ENCODE measurements around the gene DOCK1.
"Not testable (repeated sequence)": the region's sequence is repeated elsewhere in the genome, so short reads cannot be mapped to it uniquely, and the experiment has no call there.

DOCK1 gene

DNA sequence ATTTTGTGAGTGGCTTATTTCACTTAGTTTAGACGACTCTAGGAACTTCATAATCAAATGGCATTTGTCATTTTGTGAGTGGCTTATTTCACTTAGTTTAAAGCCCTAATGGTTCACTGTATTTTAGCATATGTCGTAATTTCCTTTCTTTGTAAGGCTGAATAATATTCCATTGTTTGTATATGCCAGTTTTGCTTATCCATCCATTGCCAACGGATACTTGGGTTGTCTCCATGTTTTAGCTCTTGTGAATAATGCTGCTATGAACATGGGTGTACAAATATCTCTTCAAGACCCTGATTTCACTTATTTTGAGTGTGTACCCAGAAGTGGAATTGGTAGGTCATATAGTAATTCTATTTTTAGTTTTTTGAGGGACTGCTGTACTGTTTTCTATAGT is 31.8 kb downstream of the DOCK1 start:
- no peaks in the 10 kb centered on the region for H3K27me3 Mint-ChIP-seq
- H3K4me3 Mint-ChIP-seq: no peak overlapping the region
- H3K4me1 Mint-ChIP-seq (ENCODE audit: low read depth in 2 of 2): no peaks in the 10 kb centered on the region
- peaks cover 0 to 2% of the 10 kb centered on the region in 2 donors for H3K9me3 Mint-ChIP-seq
- no peak overlapping the region for H3K27ac Mint-ChIP-seq
- no peaks in the 10 kb centered on the region for H3K36me3 Mint-ChIP-seq (ENCODE audit: insufficient read depth)
- no peak for DNase-seq
- ATAC-seq (replicated peaks): no peak

DNA sequence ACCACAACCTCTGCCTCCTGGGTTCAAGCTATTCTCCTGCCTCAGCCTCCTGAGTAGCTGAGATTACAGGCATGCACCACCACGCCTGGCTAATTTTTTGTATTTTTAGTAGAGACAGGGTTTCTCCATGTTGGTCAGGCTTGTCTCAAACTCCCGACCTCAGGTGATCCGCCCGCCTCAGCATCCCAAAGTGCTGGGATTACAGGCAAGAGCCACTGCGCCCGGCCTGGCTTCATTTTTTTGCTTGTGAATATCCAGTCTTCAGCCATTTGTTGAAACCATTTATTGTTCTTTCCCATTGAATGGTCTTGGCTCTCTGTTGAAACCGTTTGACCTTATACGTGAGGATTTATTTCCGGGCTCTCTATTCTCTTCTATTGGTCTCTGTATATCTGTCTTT is 32.9 kb downstream of the DOCK1 start:
- not testable (repeated sequence) for DNase-seq; H3K27me3 Mint-ChIP-seq; ATAC-seq (replicated peaks); H3K4me3 Mint-ChIP-seq; H3K36me3 Mint-ChIP-seq (ENCODE audit: insufficient read depth); H3K27ac Mint-ChIP-seq; H3K9me3 Mint-ChIP-seq; H3K4me1 Mint-ChIP-seq (ENCODE audit: low read depth in 2 of 2)

GRCh38 chr10:126939706-126940105 is 34.5 kb downstream of the DOCK1 start:
- Mint-ChIP-seq H3K27ac (no peak overlapping the region), H3K4me1 (ENCODE audit: low read depth in 2 of 2) (no peaks in the 10 kb centered on the region), H3K4me3 (no peak overlapping the region), H3K36me3 (ENCODE audit: insufficient read depth) (no peaks in the 10 kb centered on the region), H3K9me3 (peaks cover 0 to 15% of the 10 kb centered on the region in 2 donors), H3K27me3 (no peaks in the 10 kb centered on the region)
- DNase-seq: no peak
- no peak for ATAC-seq (replicated peaks)

DNA sequence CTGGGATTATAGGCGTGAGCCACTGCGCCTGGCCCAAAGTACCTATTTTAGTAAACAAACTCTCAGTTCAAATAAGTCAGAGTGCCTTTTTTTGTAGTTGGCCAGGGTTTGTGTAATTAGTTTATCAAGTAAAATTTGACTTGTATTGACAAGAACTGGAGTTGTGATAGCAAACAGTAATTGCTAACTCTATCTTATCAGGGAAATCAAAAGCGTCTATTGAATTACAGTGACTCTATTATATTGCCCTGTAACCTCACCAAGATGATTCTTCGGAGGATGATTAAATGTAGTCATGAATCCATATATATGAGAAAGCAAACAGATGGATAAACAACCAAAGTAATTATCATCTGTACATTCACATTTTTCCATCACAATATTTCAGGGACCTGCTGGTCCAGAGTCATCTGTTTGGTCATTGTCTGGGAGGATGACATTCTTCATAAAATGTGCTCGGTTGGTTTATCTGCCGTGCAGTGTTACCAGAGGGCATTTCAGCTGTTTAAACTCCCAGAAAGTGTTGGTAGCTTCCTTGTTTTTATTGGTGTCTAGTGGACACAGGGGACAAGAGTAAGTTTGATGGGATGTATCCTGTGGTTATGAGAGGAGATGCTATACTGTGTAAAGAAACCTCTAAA is 35.6 kb downstream of the DOCK1 start:
- Mint-ChIP-seq H3K9me3 (peaks cover 0 to 13% of the 10 kb centered on the region in 2 donors), H3K27ac (no peak overlapping the region), H3K36me3 (ENCODE audit: insufficient read depth) (no peaks in the 10 kb centered on the region), H3K4me1 (ENCODE audit: low read depth in 2 of 2) (no peaks in the 10 kb centered on the region), H3K27me3 (no peaks in the 10 kb centered on the region), H3K4me3 (no peak overlapping the region)
- ATAC-seq (replicated peaks): no peak
- no peak for DNase-seq

DNA sequence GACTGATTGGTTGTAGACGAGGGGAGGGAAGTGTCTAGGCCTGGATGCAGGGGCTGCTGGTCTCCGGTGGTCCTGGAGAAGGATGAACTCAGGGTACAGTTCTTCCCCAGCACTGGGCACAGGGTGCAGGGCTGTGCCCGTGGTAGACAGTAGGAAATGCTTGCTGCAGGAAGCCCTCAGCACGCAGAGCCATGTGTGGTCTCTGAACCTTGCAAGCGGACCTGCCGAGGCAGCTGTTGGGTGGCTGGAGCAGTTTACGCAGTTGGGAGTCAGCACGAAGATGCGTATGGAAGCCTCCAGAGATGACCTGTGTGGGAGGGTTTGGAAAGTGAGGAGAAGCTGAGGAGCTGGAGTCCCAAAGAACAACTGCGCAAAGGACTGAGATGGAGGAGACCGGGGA is 39.0 kb downstream of the DOCK1 start:
- DNase-seq (no peak), ATAC-seq (replicated peaks) (no peak)
- peaks cover 0 to 13% of the 10 kb centered on the region in 2 donors for H3K9me3 Mint-ChIP-seq
- H3K4me1 Mint-ChIP-seq (ENCODE audit: low read depth in 2 of 2): no peaks in the 10 kb centered on the region
- H3K4me3 Mint-ChIP-seq: no peak overlapping the region
- no peak overlapping the region for H3K27ac Mint-ChIP-seq
- no peaks in the 10 kb centered on the region for H3K36me3 Mint-ChIP-seq (ENCODE audit: insufficient read depth)
- H3K27me3 Mint-ChIP-seq: no peaks in the 10 kb centered on the region

- Mint-ChIP-seq H3K9me3 (peaks cover 0 to 13% of the 10 kb centered on the region in 2 donors), H3K36me3 (ENCODE audit: insufficient read depth) (no peaks in the 10 kb centered on the region), H3K27me3 (no peaks in the 10 kb centered on the region), H3K27ac (no peak overlapping the region), H3K4me1 (ENCODE audit: low read depth in 2 of 2) (no peaks in the 10 kb centered on the region), H3K4me3 (no peak overlapping the region)
- ATAC-seq (replicated peaks): no peak
- no peak for DNase-seq
Observed at GRCh38 chr10:126945351-126946030, 40.3 kb downstream of the DOCK1 start.

DNA sequence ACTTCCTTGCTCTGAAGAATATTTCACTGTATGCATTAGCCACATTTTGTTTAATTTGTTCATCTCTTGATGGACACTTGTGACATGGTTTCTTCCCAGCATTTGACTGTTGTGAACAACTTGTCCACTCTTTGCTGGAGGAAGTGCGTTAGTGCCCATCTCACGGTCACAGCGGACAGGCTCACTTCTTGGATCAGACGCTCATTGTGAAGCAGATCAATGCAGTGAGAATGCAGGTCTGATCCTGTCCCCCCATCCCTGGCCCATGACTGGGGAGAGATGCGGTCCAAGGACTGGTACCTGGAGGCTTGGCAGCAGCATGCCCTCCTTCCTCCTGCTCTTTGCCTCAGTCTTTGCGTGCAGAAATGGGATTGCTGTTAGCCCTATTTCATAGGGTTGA is 41.5 kb downstream of the DOCK1 start:
- DNase-seq: no peak
- Mint-ChIP-seq H3K9me3 (peaks cover 0 to 13% of the 10 kb centered on the region in 2 donors), H3K27ac (no peak overlapping the region), H3K4me3 (no peak overlapping the region), H3K4me1 (ENCODE audit: low read depth in 2 of 2) (no peaks in the 10 kb centered on the region), H3K27me3 (no peaks in the 10 kb centered on the region), H3K36me3 (ENCODE audit: insufficient read depth) (no peaks in the 10 kb centered on the region)
- ATAC-seq (replicated peaks): no peak

- Mint-ChIP-seq H3K4me1 (ENCODE audit: low read depth in 2 of 2) (no peaks in the 10 kb centered on the region), H3K9me3 (peaks cover 0 to 9% of the 10 kb centered on the region in 2 donors), H3K27me3 (no peaks in the 10 kb centered on the region), H3K27ac (no peak overlapping the region), H3K4me3 (no peak overlapping the region), H3K36me3 (ENCODE audit: insufficient read depth) (no peaks in the 10 kb centered on the region)
- ATAC-seq (replicated peaks): no peak
- no peak for DNase-seq
Observed at GRCh38 chr10:126948355-126949160, 43.3 kb downstream of the DOCK1 start.

DNA sequence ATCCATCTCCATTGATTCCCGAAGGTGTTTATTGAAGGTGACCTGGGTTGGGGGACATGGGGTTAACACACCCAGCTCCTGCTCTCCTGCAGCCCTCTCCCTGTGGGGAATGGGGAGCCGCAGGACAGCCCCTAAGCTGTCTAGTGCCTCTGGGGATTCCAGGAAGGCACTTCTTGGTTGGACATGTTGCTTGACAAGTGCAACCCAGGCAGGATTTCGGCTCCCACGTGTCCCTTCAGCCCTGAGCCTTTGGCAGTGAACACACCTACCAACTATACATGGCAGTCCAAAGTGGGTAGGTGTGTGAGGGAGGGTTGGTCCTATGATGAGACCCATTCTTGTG is 43.9 kb downstream of the DOCK1 start:
- no peak for DNase-seq
- peaks cover 0 to 5% of the 10 kb centered on the region in 2 donors for H3K9me3 Mint-ChIP-seq
- no peak for ATAC-seq (replicated peaks)
- no peaks in the 10 kb centered on the region for H3K36me3 Mint-ChIP-seq (ENCODE audit: insufficient read depth)
- H3K4me3 Mint-ChIP-seq: no peak overlapping the region
- no peak overlapping the region for H3K27ac Mint-ChIP-seq
- H3K4me1 Mint-ChIP-seq (ENCODE audit: low read depth in 2 of 2): no peaks in the 10 kb centered on the region
- H3K27me3 Mint-ChIP-seq: no peaks in the 10 kb centered on the region

DNA sequence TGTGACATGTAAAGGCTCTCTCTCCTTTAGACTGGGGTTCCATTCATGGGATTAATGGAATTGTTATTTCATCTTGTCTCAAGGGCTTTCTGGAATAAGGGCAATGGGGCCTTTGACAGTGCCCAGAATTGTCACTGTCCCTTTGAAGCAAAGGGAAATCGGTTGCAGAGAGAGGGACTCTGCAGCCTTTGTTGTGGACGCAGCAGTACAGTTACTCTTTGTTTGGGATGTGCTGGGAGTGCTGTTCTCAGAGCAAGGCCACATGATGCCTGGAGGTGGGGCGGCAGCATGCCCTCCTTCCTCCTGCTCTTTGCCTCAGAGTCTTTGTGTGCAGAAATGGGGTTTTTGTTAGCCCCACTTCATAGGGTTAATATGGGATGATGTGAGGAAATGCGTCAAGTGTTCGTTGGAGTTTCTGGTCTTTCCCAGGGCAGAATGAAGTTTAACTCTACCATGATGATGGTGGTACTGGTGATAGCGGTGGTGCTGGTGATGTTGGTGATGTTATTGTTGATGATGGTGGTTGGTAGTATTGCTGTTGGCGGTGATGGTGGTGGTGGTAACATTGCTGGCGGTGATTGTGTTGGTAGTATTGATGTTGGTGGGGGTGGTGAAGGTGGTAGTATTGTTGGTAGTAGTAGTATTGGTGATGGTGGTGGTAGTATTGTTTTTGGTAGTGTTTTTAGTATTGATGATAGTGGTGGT is 45.3 kb downstream of the DOCK1 start:
- Mint-ChIP-seq H3K27me3 (no peaks in the 10 kb centered on the region), H3K4me1 (ENCODE audit: low read depth in 2 of 2) (no peaks in the 10 kb centered on the region), H3K36me3 (ENCODE audit: insufficient read depth) (no peaks in the 10 kb centered on the region), H3K9me3 (no peaks in the 10 kb centered on the region), H3K27ac (no peak overlapping the region), H3K4me3 (no peak overlapping the region)
- no peak for DNase-seq
- ATAC-seq (replicated peaks): no peak

DNA sequence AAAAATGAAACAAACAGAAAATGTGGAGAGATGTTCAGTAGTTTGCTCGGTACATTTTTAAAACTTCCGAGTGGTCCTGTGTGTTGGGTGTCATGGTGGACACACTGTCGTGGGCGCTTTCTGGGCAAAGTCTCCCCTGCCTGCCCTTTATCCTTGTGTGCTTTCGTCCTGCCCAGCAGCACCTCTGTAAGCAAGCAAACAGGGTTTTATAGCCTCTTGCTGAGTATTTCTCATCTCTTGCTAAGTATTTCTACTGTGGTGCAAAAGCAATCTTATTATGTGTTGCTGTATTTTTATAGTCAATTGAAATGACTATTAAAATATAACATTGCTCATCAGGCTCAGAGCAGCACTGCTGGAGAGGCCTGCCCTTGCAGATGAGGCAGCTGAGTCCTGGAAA is 48.7 kb downstream of the DOCK1 start:
- peaks cover 3% of the 10 kb centered on the region for H3K36me3 Mint-ChIP-seq (ENCODE audit: insufficient read depth)
- no peaks in the 10 kb centered on the region for H3K27me3 Mint-ChIP-seq
- no peak overlapping the region for H3K4me3 Mint-ChIP-seq
- H3K9me3 Mint-ChIP-seq: peaks cover 0 to 2% of the 10 kb centered on the region in 2 donors
- H3K27ac Mint-ChIP-seq: no peak overlapping the region
- H3K4me1 Mint-ChIP-seq (ENCODE audit: low read depth in 2 of 2): no peaks in the 10 kb centered on the region
- DNase-seq (no peak), ATAC-seq (replicated peaks) (no peak)

DNA sequence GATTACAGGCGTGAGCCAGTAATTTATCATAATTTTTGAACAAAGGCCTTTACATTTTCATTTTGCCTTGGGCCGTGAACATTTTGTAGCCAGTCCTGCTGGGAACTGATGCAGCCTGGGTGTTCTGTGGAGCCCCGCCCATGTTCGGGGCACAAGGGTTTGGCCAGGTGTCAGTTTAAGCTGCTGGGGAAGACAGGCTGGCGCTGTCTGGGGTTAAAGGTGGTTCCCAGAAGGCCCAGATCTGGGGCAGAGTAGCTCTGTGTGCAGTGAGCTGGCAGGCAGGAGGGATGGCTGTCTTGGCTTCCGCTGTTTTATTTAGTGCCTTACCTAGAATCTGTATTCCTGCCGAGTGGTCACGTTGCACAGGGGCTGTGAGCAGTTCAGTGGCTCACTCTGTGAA is 50.2 kb downstream of the DOCK1 start:
- ATAC-seq (replicated peaks) (no peak), DNase-seq (no peak)
- H3K36me3 Mint-ChIP-seq (ENCODE audit: insufficient read depth): peaks cover 3% of the 10 kb centered on the region
- H3K9me3 Mint-ChIP-seq: peaks cover 0 to 3% of the 10 kb centered on the region in 2 donors
- no peaks in the 10 kb centered on the region for H3K27me3 Mint-ChIP-seq
- no peak overlapping the region for H3K27ac Mint-ChIP-seq
- H3K4me3 Mint-ChIP-seq: no peak overlapping the region
- H3K4me1 Mint-ChIP-seq (ENCODE audit: low read depth in 2 of 2): no peaks in the 10 kb centered on the region

DNA sequence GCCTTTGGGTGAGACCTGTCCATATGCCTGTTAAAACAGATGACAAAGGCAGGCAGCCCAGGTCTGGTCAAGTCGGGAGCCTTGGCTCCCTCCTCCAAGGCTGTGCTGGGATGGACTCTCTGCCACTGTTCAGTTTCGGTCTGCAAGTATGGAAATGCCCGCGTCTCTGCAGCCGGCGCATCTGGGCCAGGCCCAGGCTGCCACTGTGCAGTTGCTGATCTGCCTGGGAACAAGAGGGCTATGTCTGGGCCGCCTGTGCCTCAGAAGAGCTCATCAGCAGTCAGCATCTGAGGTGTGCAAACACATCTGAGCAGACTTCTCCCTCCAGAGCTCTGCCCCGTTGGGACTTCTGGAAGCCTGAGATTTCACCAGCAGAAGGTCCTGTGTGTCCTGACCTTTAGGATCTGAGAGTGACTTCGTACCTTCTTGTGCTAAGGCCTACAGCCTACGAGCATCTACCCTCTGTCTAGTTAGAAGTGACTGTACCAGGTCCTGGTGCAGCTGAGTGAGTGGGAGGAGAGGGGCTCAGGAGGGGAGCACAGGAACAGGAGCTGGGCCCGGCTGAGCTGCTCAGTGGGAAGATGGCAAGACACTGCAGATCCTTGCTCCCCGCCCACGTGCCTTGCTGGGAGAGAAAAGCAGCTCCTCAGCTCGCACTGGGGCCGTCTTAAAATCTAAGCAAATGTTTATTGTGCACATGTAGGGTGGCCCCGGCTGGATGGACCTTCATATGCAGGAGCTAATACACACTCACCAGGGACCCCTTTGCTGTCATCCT is 50.9 kb downstream of the DOCK1 start:
- Mint-ChIP-seq H3K27me3 (no peaks in the 10 kb centered on the region), H3K4me1 (ENCODE audit: low read depth in 2 of 2) (no peaks in the 10 kb centered on the region), H3K9me3 (peaks cover 0 to 3% of the 10 kb centered on the region in 2 donors), H3K27ac (no peak overlapping the region), H3K36me3 (ENCODE audit: insufficient read depth) (peaks cover 3% of the 10 kb centered on the region), H3K4me3 (no peak overlapping the region)
- ATAC-seq (replicated peaks): no peak
- no peak for DNase-seq
